Neural cell (in vitro differentiated cells): Measurements from ENCODE around the gene GALNT14. TPM values are rescaled to one million over a fixed set of nuclear protein-coding genes. Genes with fewer than 3 reads are reported as not detected.

Source experiments
- H2AFZ ChIP-seq: fragments of 200-600, 300-800 bp; sonication (generic), shearing (Covaris generic); 2 replicates; pipeline ENCODE4 v1.6.0; 2014; ENCODE audit warnings: low read depth, mild to moderate bottlenecking, antibody characterized with exemption, low read length, moderate library complexity
- H3F3A ChIP-seq: fragments of 200-600 bp; shearing (Covaris generic); 2 replicates; pipeline ENCODE4 v1.6.1; 2016; ENCODE audit warnings: mild to moderate bottlenecking, moderate library complexity, mixed read lengths, antibody characterized with exemption, low read length; ENCODE audit not compliant: insufficient read depth, poor library complexity, severe bottlenecking
- H3K27ac ChIP-seq: fragments of 200-600, 300-800 bp; sonication (generic), shearing (Covaris generic); 2 replicates; pipeline ENCODE4 v1.5.1; 2014; ENCODE audit warnings: mild to moderate bottlenecking, low read length, moderate library complexity
- H3K27me3 ChIP-seq: fragments of 300-800, 200-600 bp; sonication (generic), shearing (Covaris generic); 2 replicates; pipeline ENCODE4 v1.6.0; 2014; ENCODE audit warnings: mild to moderate bottlenecking, low read depth, low read length, moderate library complexity; ENCODE audit not compliant: insufficient read depth
- H3K36me3 ChIP-seq: fragments of 300-800, 200-600 bp; sonication (generic), shearing (Covaris generic); 2 replicates; pipeline ENCODE4 v1.5.1; 2014; ENCODE audit warnings: mild to moderate bottlenecking, antibody characterized with exemption, low read length, moderate library complexity; ENCODE audit not compliant: insufficient read depth
- H3K4me2 ChIP-seq: fragments of 300-800, 200-600 bp; sonication (generic), shearing (Covaris generic); 2 replicates; pipeline ENCODE4 v1.6.0; 2014; ENCODE audit warnings: mild to moderate bottlenecking, low read length
- H3K4me3 ChIP-seq: fragments of 300-800, 200-600 bp; sonication (generic), shearing (Covaris generic); 2 replicates; pipeline ENCODE4 v1.5.1; 2014; ENCODE audit warnings: mild to moderate bottlenecking, low read length, moderate library complexity
- H3K79me2 ChIP-seq: fragments of 200-600 bp; shearing (Covaris generic); replicated peaks from 2 replicates; pipeline ENCODE4 v1.6.0; 2014; ENCODE audit warnings: mild to moderate bottlenecking, low read length, moderate library complexity; ENCODE audit not compliant: insufficient read depth
- H3K9ac ChIP-seq: fragments of 300-800, 200-600 bp; sonication (generic), shearing (Covaris generic); 2 replicates; pipeline ENCODE4 v1.6.1; 2016; ENCODE audit warnings: mild to moderate bottlenecking, low read length, mixed read lengths
- H3K9me2 ChIP-seq: fragments of 200-600 bp; shearing (Covaris generic); 2 replicates; pipeline ENCODE4 v1.6.1; 2016; ENCODE audit warnings: mild to moderate bottlenecking, low read length, mixed read lengths; ENCODE audit not compliant: insufficient read depth
- H3K9me3 ChIP-seq: fragments of 200-600, 300-800 bp; sonication (generic), shearing (Covaris generic); 2 replicates; pipeline ENCODE4 v1.6.1; 2016; ENCODE audit warnings: mild to moderate bottlenecking, mixed run types, low read length, moderate library complexity, mixed read lengths
- H4K20me1 ChIP-seq: fragments of 200-600 bp; shearing (Covaris generic); 2 replicates; pipeline ENCODE4 v1.6.1; 2016; ENCODE audit warnings: mild to moderate bottlenecking, mixed run types; ENCODE audit not compliant: insufficient read depth
- CTCF ChIP-seq: fragments of 450-650 bp; IDR thresholded peaks from 2 replicates; pipeline ENCODE4 v1.5.1; 2014; ENCODE audit warnings: antibody characterized with exemption, mild to moderate bottlenecking, moderate library complexity; ENCODE audit not compliant: poor library complexity, severe bottlenecking
- POLR2AphosphoS5 ChIP-seq: IDR thresholded peaks from 2 replicates; pipeline ENCODE4 v1.6.1; 2012
- REST ChIP-seq: IDR thresholded peaks from 2 replicates; pipeline ENCODE4 v1.6.1; 2012; ENCODE audit warnings: borderline replicate concordance
- SMC3 ChIP-seq: fragments of 450-650 bp; conservative IDR thresholded peaks from 2 replicates; pipeline ENCODE4 v1.6.1; 2014; ENCODE audit warnings: antibody characterized with exemption, mild to moderate bottlenecking, moderate library complexity; ENCODE audit not compliant: poor library complexity
- TAF1 ChIP-seq: IDR thresholded peaks from 2 replicates; pipeline ENCODE4 v1.6.1; 2012; ENCODE audit warnings: low read depth
- polyA plus RNA-seq: library from polyadenylated mRNA; depleted of rRNA; stranded (reverse); fragments of >200 nt; gene quantifications from 2 replicates; pipeline ENCODE4 v1.2.3, GENCODE V29; 2014

The GALNT14 gene
- polyA plus RNA-seq, 1 donor from 2014 or later: 15.9 TPM

GRCh38 chr2:30963184-30963583 lies 175.1 kb downstream of the GALNT14 start:
- Histone ChIP-seq H4K20me1 (no peaks in the 10 kb centered on the region), H3K27me3 (no peaks in the 10 kb centered on the region), H3K27ac (no peak overlapping the region), H3K36me3 (no peaks in the 10 kb centered on the region), H3K9ac (no peak overlapping the region), H3K4me2 (no peak overlapping the region), H3K9me3 (no peaks in the 10 kb centered on the region), H3K4me3 (no peak overlapping the region), H3F3A (no peaks in the 10 kb centered on the region), H3K9me2 (no peaks in the 10 kb centered on the region), H2AFZ (no peak overlapping the region), H3K79me2 (no peaks in the 10 kb centered on the region)
- no peak for TF ChIP-seq SMC3
- no peak for TF ChIP-seq TAF1

- Histone ChIP-seq H3F3A (no peaks in the 10 kb centered on the region), H3K27me3 (no peaks in the 10 kb centered on the region), H3K27ac (no peak overlapping the region), H4K20me1 (no peaks in the 10 kb centered on the region), H3K4me3 (no peak overlapping the region), H3K9me3 (no peaks in the 10 kb centered on the region), H2AFZ (no peak overlapping the region), H3K9ac (no peak overlapping the region), H3K9me2 (no peaks in the 10 kb centered on the region), H3K79me2 (no peaks in the 10 kb centered on the region), H3K4me2 (no peak overlapping the region), H3K36me3 (no peaks in the 10 kb centered on the region)
- TF ChIP-seq POLR2AphosphoS5 (no peak), TAF1 (no peak), CTCF (no peak), REST (no peak), SMC3 (no peak)
Observed at GRCh38 chr2:30960213-30960612, 178.0 kb downstream of the GALNT14 start.

- Histone ChIP-seq H3F3A (no peaks in the 10 kb centered on the region), H2AFZ (no peak overlapping the region), H3K4me2 (no peak overlapping the region), H3K27me3 (no peaks in the 10 kb centered on the region), H3K9me2 (no peaks in the 10 kb centered on the region), H3K79me2 (no peaks in the 10 kb centered on the region), H3K4me3 (no peak overlapping the region), H3K27ac (no peak overlapping the region), H3K9me3 (no peaks in the 10 kb centered on the region), H4K20me1 (no peaks in the 10 kb centered on the region), H3K36me3 (no peaks in the 10 kb centered on the region), H3K9ac (no peak overlapping the region)
- TF ChIP-seq CTCF: no peak
- TF ChIP-seq SMC3: no peak
Observed at GRCh38 chr2:30959653-30960052, 178.6 kb downstream of the GALNT14 start.
